Memory B cell (primary cell): ENCODE measurements around the gene CNIH2.
A peak's percentile ranks its signal among the peaks of the same experiment; 100 is the strongest.

Experiments used
- ATAC-seq: fragments of 150-1000 bp; cut with Tn5 transposase; 2 replicates; pipeline ENCODE4 v1.10.0; 2021; ENCODE audit warnings: low read depth, mild to moderate bottlenecking, moderate library complexity
- DNase-seq, 2 donors: peaks; one replicate each; pipeline ENCODE4 v3.0.0; 2022; ENCODE audit warnings: low spot score in 2 of 2
- H3K27ac Mint-ChIP-seq: one replicate; pipeline ENCODE4 v1.8.0; 2022; ENCODE audit warnings: mild to moderate bottlenecking, moderate library complexity, mixed read lengths
- H3K27me3 Mint-ChIP-seq: one replicate; pipeline ENCODE4 v1.8.0; 2022; ENCODE audit warnings: mixed read lengths
- H3K36me3 Mint-ChIP-seq: one replicate; pipeline ENCODE4 v1.8.0; 2022; ENCODE audit warnings: mild to moderate bottlenecking, mixed read lengths
- H3K4me1 Mint-ChIP-seq: one replicate; pipeline ENCODE4 v1.8.0; 2022; ENCODE audit warnings: mixed read lengths
- H3K4me3 Mint-ChIP-seq: one replicate; pipeline ENCODE4 v1.8.0; 2022; ENCODE audit warnings: mild to moderate bottlenecking, moderate library complexity, mixed read lengths
- H3K9me3 Mint-ChIP-seq: one replicate; pipeline ENCODE4 v1.8.0; 2022; ENCODE audit warnings: mixed read lengths

CNIH2 gene

DNA sequence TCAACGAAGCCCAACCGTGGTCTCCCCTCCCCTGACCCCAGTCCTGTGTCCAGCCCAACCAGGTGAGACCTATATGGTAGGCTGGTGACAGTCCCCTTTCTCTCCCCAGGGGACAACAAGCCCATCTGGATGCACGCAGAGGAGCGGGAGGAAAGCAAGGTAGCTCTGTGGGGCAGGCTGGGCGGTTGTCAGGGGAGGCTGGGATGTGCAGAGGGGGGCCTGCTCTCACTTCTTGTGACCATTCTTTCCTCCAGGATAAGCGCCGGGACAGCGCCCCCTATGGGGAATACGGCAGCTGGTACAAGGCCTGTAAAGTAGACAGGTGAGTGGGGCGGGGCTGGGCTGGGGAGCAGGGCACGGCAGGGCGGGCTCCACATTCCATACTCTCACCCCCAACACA lies 13.1 kb upstream of the CNIH2 start:
- Mint-ChIP-seq H3K4me1 (peaks cover 15% of the 10 kb centered on the region), H3K9me3 (no peaks in the 10 kb centered on the region), H3K27ac (peak overlapping the region; percentile 79), H3K27me3 (no peaks in the 10 kb centered on the region), H3K4me3 (no peak overlapping the region), H3K36me3 (peaks cover 8% of the 10 kb centered on the region)
- ATAC-seq (no peak), DNase-seq (no peak)

DNA sequence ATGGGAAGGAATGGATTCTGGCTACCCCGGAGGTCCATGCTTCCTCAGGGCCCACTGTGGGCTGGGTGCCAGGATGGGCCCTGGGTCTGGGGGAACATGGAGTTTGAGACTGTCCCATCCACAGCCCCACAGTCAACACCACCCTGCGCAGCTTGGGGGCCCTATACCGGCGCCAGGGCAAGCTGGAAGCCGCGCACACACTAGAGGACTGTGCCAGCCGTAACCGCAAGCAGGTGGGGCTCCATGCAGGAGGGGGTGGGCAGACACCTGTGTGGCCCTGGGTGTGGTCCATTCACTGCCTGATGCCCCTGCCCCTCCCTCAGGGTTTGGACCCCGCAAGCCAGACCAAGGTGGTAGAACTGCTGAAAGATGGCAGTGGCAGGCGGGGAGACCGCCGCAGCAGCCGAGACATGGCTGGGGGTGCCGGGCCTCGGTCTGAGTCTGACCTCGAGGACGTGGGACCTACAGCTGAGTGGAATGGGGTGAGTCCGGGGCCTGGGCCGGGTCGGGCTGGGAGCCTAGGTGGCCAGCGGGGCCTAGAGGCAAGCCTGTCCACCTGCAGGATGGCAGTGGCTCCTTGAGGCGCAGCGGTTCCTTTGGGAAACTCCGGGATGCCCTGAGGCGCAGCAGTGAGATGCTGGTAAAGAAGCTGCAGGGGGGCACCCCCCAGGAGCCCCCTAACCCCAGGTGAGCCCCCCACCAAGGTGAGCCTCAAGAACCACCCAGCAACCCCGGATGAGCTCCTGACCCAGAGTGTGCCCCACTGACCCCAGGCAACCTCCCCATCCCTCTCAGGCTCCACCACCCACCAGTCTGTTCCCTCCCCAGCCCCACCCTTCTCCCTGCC lies 12.2 kb upstream of the CNIH2 start:
- Mint-ChIP-seq H3K4me1 (peaks cover 17% of the 10 kb centered on the region), H3K36me3 (peaks cover 7% of the 10 kb centered on the region), H3K27me3 (no peaks in the 10 kb centered on the region), H3K9me3 (no peaks in the 10 kb centered on the region), H3K4me3 (no peak overlapping the region), H3K27ac (no peak overlapping the region)
- DNase-seq (no peak), ATAC-seq (no peak)

DNA sequence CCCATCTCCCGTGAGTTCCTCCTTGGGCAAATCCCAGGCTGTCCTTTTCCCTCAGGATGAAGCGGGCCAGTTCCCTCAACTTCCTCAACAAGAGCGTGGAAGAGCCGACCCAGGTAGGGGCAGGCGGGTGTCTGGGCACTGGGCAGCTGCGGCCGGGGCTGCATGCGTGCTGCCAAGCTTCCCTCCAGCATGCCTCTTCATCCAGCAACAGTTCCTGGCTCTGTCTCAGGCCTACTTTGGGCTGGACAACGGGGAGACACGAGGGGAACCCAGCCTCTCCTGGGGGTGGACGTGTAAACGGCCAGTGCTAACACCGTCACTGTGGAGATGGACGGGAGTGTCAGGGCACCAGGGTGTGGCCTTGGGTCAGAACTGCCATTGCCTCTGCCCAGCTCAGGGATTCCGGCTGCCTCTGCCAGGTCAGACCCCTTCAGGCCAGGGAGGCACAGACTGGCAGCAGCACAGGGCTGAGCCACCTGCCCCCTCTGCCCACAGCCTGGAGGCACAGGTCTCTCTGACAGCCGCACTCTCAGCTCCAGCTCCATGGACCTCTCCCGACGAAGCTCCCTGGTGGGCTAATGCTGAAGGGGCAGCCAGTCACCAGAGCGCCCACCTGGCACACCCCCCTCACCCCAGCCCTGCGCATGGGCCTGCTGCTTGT lies 11.5 kb upstream of the CNIH2 start:
- Mint-ChIP-seq H3K36me3 (peaks cover 8% of the 10 kb centered on the region), H3K27ac (no peak overlapping the region), H3K27me3 (no peaks in the 10 kb centered on the region), H3K9me3 (no peaks in the 10 kb centered on the region), H3K4me3 (peak overlapping the region; percentile 97), H3K4me1 (peaks cover 19% of the 10 kb centered on the region)
- DNase-seq (no peak), ATAC-seq (no peak)

DNA sequence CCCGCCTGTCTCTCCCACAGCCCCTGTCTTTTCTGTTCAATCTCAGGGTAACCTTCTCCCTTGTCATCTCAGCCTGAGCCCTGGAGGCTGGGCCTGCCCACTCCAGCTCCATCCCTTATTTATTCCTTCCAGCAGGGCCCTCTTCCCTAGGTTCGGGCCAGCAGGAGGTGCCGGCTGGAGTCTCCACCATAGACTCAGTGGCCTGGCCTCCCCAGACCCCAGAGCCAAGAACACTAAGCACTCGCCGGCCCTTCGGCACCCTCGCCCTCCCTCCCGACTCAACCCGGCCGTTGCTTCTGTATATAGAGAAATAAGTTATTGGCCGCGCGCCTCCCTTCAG lies 11.0 kb upstream of the CNIH2 start:
- H3K27ac Mint-ChIP-seq = peak overlapping the region; percentile 98
- peaks cover 19% of the 10 kb centered on the region for H3K4me1 Mint-ChIP-seq
- H3K36me3 Mint-ChIP-seq = peaks cover 8% of the 10 kb centered on the region
- ATAC-seq (no peak), DNase-seq (no peak)
- no peaks in the 10 kb centered on the region for H3K9me3 Mint-ChIP-seq
- no peaks in the 10 kb centered on the region for H3K27me3 Mint-ChIP-seq
- peak overlapping the region; percentile 97 for H3K4me3 Mint-ChIP-seq

DNA sequence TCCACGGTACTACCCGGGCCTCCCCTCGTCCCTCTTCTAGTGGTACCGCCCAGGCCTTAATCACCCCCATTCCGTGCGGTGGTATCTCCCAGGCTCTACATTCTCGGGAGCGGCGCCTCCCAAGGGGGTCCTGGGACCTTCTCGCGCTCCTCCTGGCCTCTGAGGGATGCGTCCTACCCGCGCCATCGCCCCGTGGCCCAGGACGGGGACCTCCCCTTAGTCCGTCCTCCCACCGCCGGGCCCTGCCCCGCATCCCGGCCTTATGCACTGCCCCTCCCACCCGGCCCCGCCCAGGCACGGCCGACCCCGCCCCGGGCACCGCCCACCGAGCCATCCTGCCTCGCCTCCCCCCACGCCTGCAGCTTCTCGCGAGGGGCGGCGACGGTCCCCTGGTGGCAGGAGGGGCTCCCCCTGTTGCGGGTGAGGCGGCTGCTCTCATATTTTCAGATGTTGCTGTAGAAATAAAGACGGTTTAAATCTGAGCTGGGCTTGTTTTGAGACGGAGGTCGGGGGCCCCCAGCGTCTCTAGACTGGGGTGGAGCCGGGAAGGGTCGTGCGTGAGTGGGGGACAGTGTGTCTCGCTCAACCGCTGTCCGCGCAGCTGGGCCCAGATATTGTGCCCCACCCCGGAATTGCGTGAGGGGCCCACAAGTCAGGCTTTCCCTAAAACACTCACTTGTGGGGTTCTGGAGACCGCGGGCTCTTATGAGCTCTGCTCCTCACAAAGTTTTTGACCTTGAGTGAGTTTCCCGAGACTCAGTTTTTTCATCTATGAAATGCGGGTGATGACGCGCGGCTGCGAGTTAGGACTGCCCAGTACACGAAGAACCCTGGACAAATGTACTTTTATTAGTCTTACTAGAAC lies 10.4 kb upstream of the CNIH2 start:
- peak; percentile 83 to 85 for DNase-seq
- peak overlapping the region; percentile 98 for H3K27ac Mint-ChIP-seq
- H3K36me3 Mint-ChIP-seq = peaks cover 9% of the 10 kb centered on the region
- no peaks in the 10 kb centered on the region for H3K27me3 Mint-ChIP-seq
- ATAC-seq = peak; percentile 56
- peak overlapping the region; percentile 97 for H3K4me3 Mint-ChIP-seq
- no peaks in the 10 kb centered on the region for H3K9me3 Mint-ChIP-seq
- peaks cover 19% of the 10 kb centered on the region for H3K4me1 Mint-ChIP-seq

DNA sequence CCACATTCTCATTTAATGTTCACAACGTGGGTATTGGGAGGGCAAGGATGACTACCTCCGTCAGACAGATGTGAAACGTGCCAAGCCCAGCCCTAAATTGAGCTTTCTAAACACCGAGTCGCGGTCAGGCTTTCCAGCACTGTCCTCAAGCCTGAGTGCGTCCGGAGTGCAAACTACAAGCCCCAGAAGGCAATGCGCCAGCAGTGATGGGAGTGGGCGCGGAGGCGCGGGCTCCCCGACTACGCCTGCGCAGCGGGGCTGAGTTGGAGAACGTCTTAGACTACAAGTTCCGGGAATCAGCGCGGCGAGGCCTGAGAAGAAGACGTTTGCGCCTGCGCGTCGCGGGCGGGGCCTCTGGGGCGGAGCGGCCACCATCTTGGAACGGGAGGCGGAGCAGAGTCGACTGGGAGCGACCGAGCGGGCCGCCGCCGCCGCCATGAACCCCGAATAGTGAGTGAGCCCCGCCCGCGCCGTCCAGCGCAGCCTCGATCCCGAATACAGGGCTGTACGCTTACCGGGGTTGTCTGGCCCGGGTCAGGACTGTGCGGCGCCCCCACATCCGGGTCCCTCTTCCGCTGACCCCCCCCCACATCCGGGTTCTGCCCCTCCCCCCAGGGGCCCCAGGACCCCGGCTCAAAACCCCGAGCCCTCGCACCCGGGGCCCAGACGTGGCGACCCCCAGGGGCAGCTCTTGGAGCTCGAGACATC lies 9.6 kb upstream of the CNIH2 start, which contains the start of gene RAB1B:
RAB1B (plus strand) TSS at position 396 of the 708 bp plus-strand sequence; CDS start at position 437, 41 bp downstream.
- peaks cover 12% of the 10 kb centered on the region for H3K36me3 Mint-ChIP-seq
- peak; percentile 97 to 100 for DNase-seq
- H3K4me3 Mint-ChIP-seq = peak within 1 kb of the TSS; percentile 97
- H3K27me3 Mint-ChIP-seq = no peaks in the 10 kb centered on the region
- no peaks in the 10 kb centered on the region for H3K9me3 Mint-ChIP-seq
- H3K27ac Mint-ChIP-seq = peak within 1 kb of the TSS; percentile 98
- H3K4me1 Mint-ChIP-seq = peaks cover 20% of the 10 kb centered on the region
- peak; percentile 81 for ATAC-seq

DNA sequence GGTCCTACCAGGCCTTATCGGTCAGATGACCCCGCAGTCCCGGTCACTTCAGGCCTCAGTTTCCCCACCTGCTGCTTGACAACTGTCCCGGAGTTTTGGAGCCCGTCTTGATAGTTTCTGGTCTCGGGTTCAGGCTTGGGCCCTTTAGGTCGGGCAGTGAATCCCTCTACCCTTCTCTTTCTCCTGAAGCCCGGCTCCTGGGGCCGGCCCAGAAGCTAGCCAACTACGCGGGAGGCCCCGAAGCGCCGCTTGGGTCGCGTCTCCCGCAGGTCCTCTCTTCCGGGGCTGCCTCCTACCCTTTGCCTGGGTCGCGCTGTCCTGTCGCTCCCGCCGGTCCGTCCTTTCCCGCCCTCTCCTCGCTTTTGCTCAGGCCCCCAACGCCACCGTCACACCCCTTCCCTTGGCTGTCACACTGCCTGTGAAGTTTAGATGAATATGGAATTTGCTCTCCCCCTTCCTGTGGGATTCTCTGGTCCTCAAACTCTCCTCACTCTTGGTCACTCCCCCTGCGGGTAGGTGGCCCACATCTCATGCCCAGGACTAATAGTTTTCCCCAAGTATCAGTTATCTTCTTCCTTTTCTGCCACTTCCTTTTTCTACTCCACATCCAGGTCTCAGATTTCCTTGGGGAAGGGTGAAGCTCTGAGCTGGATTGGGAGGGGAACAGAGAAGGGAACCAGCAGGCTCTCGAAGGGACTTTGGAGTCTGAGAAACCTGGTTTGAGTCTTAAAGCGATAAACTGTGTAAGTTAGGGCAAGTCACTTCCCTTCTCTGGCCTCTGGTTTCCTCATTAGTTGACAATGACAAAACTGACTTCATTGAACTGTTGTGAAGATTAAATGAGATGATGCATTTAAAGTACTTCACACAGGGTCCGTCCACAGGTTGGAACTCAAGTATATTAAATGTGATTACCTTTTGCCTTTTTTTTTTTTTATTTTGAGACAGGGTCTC lies 8.7 kb upstream of the CNIH2 start:
- ATAC-seq (no peak), DNase-seq (no peak)
- no peaks in the 10 kb centered on the region for H3K27me3 Mint-ChIP-seq
- H3K27ac Mint-ChIP-seq = peak overlapping the region; percentile 98
- H3K36me3 Mint-ChIP-seq = peaks cover 18% of the 10 kb centered on the region
- no peaks in the 10 kb centered on the region for H3K9me3 Mint-ChIP-seq
- peaks cover 22% of the 10 kb centered on the region for H3K4me1 Mint-ChIP-seq
- peak overlapping the region; percentile 97 for H3K4me3 Mint-ChIP-seq

DNA sequence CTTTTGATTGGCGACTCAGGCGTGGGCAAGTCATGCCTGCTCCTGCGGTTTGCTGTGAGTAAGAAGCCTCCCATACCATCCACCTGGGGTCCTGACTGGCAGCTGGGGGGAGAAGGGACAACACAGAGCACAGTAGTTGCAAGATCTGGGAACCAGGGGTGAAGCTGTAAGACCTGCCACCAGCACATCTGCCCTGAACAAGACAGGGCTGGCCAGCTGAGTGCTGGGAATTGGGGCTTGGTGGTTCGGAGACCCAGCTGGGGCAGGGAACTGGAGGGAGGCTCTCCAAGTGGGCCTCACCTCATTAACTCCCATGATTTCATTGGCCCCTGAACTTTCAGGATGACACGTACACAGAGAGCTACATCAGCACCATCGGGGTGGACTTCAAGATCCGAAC lies 6.2 kb upstream of the CNIH2 start:
- Mint-ChIP-seq H3K27ac (no peak overlapping the region), H3K9me3 (no peaks in the 10 kb centered on the region), H3K4me1 (peaks cover 21% of the 10 kb centered on the region), H3K4me3 (no peak overlapping the region), H3K36me3 (peaks cover 25% of the 10 kb centered on the region), H3K27me3 (no peaks in the 10 kb centered on the region)
- no peak for DNase-seq
- no peak for ATAC-seq

DNA sequence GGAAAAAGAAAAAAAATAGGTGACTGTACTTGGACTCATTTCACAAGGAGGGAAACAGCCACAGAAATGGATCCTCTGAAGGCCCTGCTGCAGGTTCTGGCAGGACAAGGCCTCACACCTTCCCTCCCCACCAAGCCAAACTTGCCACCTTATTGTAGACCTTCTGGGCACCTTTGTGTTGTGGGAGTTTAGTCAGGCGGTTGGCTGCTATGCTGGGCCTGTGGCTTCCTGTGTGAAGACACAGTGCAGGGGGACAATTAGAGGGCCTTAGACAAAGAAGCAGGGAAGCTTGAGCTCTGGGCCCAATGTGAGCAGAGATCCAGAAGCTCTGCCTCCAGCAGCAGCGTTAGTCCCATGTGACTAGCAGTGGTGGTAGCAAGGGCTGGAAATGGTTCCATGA lies 5.4 kb upstream of the CNIH2 start:
- Mint-ChIP-seq H3K27ac (no peak overlapping the region), H3K9me3 (no peaks in the 10 kb centered on the region), H3K4me1 (peaks cover 19% of the 10 kb centered on the region), H3K4me3 (no peak overlapping the region), H3K36me3 (peaks cover 28% of the 10 kb centered on the region), H3K27me3 (no peaks in the 10 kb centered on the region)
- DNase-seq = no peak
- ATAC-seq = no peak

DNA sequence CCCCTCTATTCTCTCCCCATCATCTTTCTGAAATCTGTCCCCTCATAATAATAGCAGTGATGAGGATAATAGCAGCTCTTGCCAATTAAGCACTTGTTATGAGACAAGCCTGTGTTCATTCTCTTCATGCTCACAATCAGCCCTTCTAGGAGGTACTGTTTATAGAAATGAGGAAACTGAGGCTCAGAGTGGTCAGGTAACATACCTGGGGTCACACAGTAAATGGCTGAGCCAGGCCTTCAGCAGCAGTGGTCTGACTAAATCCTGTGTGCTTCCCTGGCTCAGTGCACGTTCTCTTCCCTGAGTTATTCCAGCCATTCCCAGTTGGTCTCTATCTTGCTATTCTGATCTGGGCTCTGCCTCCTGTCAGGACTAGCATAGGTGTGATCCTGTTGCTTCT lies 3.8 kb upstream of the CNIH2 start:
- H3K27me3 Mint-ChIP-seq = no peaks in the 10 kb centered on the region
- H3K27ac Mint-ChIP-seq = no peak overlapping the region
- H3K36me3 Mint-ChIP-seq = peaks cover 26% of the 10 kb centered on the region
- ATAC-seq (no peak), DNase-seq (no peak)
- H3K9me3 Mint-ChIP-seq = no peaks in the 10 kb centered on the region
- no peak overlapping the region for H3K4me3 Mint-ChIP-seq
- peaks cover 22% of the 10 kb centered on the region for H3K4me1 Mint-ChIP-seq

DNA sequence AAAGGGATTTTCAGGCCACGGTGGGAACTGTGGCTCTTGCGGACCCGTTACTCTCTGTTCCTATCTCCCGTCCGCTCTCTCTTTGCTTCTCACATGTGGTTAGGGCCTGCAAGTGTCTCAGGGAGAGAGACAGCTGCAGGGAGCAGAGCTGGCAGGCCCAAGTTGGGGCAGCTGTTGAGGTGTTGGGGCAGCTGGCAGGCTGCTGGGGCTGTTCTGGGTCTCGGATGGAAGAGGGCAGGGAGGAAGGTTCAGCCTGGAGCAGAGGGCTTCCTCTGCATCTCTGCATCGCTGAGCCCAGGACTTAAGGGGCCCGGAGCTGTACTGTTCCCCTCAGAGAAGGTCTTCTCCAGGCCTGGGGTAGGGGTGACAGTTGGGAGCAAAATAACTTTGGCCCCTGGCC lies 2.6 kb upstream of the CNIH2 start:
- Mint-ChIP-seq H3K36me3 (peaks cover 27% of the 10 kb centered on the region), H3K4me1 (peaks cover 22% of the 10 kb centered on the region), H3K27me3 (peaks cover 5% of the 10 kb centered on the region), H3K27ac (no peak overlapping the region), H3K4me3 (no peak overlapping the region), H3K9me3 (no peaks in the 10 kb centered on the region)
- DNase-seq (no peak), ATAC-seq (no peak)

DNA sequence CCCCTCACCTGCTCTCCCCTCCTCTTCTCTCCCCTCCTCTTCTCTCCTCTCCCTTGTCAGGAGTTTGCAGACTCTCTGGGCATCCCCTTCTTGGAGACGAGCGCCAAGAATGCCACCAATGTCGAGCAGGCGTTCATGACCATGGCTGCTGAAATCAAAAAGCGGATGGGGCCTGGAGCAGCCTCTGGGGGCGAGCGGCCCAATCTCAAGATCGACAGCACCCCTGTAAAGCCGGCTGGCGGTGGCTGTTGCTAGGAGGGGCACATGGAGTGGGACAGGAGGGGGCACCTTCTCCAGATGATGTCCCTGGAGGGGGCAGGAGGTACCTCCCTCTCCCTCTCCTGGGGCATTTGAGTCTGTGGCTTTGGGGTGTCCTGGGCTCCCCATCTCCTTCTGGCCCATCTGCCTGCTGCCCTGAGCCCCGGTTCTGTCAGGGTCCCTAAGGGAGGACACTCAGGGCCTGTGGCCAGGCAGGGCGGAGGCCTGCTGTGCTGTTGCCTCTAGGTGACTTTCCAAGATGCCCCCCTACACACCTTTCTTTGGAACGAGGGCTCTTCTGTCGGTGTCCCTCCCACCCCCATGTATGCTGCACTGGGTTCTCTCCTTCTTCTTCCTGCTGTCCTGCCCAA lies 1.9 kb upstream of the CNIH2 start:
- Mint-ChIP-seq H3K9me3 (no peaks in the 10 kb centered on the region), H3K27me3 (peaks cover 8% of the 10 kb centered on the region), H3K4me3 (no peak overlapping the region), H3K27ac (no peak overlapping the region), H3K4me1 (peaks cover 23% of the 10 kb centered on the region), H3K36me3 (peaks cover 25% of the 10 kb centered on the region)
- ATAC-seq = no peak
- DNase-seq = no peak
